NCI-H2081 (cell line): ENCODE data around the gene SIK3.

ENCODE experiments used
- DNase-seq, 2 experiments: peaks; one replicate each; lab custom pipeline; 2025; lab: John Stamatoyannopoulos, UW

The SIK3 gene

GRCh38 chr11:117110294-117110950 lies 12.2 kb upstream of the SIK3 start:
- no peak for DNase-seq

GRCh38 chr11:117107701-117108590 lies 9.7 kb upstream of the SIK3 start:
- no peak for DNase-seq

- no peak for DNase-seq
Measured at GRCh38 chr11:117100556-117100955, 2.3 kb upstream of the SIK3 start.

GRCh38 chr11:117099696-117100095 lies 1.5 kb upstream of the SIK3 start:
- no peak for DNase-seq

- DNase-seq: peak; percentile 34 to 46
Measured at GRCh38 chr11:117097389-117098268, 599 bp downstream of the SIK3 start.

GRCh38 chr11:117097014-117097388 lies 1.2 kb downstream of the SIK3 start:
- DNase-seq: no peak

- DNase-seq: no peak
Measured at GRCh38 chr11:117096201-117096991, 1.8 kb downstream of the SIK3 start.

GRCh38 chr11:117095284-117096161 lies 2.7 kb downstream of the SIK3 start:
- no peak for DNase-seq

GRCh38 chr11:117094776-117095175 lies 3.5 kb downstream of the SIK3 start:
- no peak for DNase-seq

GRCh38 chr11:117092951-117093590 lies 5.2 kb downstream of the SIK3 start:
- no peak for DNase-seq

- no peak for DNase-seq
Measured at GRCh38 chr11:117091753-117092477, 6.3 kb downstream of the SIK3 start.

- no peak for DNase-seq
Measured at GRCh38 chr11:117090111-117090706, 8.0 kb downstream of the SIK3 start.

- DNase-seq: no peak
Measured at GRCh38 chr11:117089685-117090084, 8.5 kb downstream of the SIK3 start.

GRCh38 chr11:117087446-117087845 lies 10.8 kb downstream of the SIK3 start:
- DNase-seq: no peak

GRCh38 chr11:117084992-117085391 lies 13.2 kb downstream of the SIK3 start:
- DNase-seq: no peak

- DNase-seq: no peak
Measured at GRCh38 chr11:117083011-117083935, 15.0 kb downstream of the SIK3 start.

GRCh38 chr11:117081908-117082307 lies 16.3 kb downstream of the SIK3 start:
- no peak for DNase-seq

GRCh38 chr11:117080370-117080769 lies 17.9 kb downstream of the SIK3 start:
- DNase-seq: no peak
